ENCODE data around the gene CASP2.

The CASP2 gene

GRCh38 chr7:143299840-143300239 lies 11.7 kb downstream of the CASP2 start:
- peak; percentile 24 for DNase-seq

- DNase-seq: peak; percentile 94 to 97
Observed at GRCh38 chr7:143300959-143301935, 13.1 kb downstream of the CASP2 start.

GRCh38 chr7:143303733-143304132 lies 15.6 kb downstream of the CASP2 start:
- no peak for DNase-seq

- DNase-seq: no peak
Observed at GRCh38 chr7:143304938-143305337, 16.8 kb downstream of the CASP2 start.

GRCh38 chr7:143305423-143306070 lies 17.4 kb downstream of the CASP2 start:
- DNase-seq: peak; percentile 63 to 68

GRCh38 chr7:143308632-143309031 lies 20.5 kb downstream of the CASP2 start:
- no peak for DNase-seq

- no peak for DNase-seq
Observed at GRCh38 chr7:143314127-143314526, 26.0 kb downstream of the CASP2 start.

GRCh38 chr7:143315776-143316175 lies 27.6 kb downstream of the CASP2 start, which contains the start of gene CLCN1:
Gene CLCN1, plus strand, starts transcription at chr7:143316111. Its CDS starts 102 bp downstream, at chr7:143316213.
- no peak for DNase-seq

- no peak for DNase-seq
Observed at GRCh38 chr7:143316492-143316891, 28.3 kb downstream of the CASP2 start.

GRCh38 chr7:143318661-143319060 lies 30.5 kb downstream of the CASP2 start:
- no peak for DNase-seq

- no peak for DNase-seq
Observed at GRCh38 chr7:143320620-143321019, 32.5 kb downstream of the CASP2 start.

GRCh38 chr7:143321242-143321641 lies 33.1 kb downstream of the CASP2 start:
- DNase-seq: no peak

- peak; percentile 10 to 16 for DNase-seq
Observed at GRCh38 chr7:143321734-143322133, 33.6 kb downstream of the CASP2 start.

- DNase-seq: peak in 1 of 2 experiments; percentile 8
Observed at GRCh38 chr7:143322760-143323633, 34.8 kb downstream of the CASP2 start.

- DNase-seq: no peak
Observed at GRCh38 chr7:143323653-143324052, 35.5 kb downstream of the CASP2 start.

GRCh38 chr7:143325240-143325639 lies 37.1 kb downstream of the CASP2 start:
- DNase-seq: no peak

- no peak for DNase-seq
Observed at GRCh38 chr7:143327903-143328302, 39.8 kb downstream of the CASP2 start.

GRCh38 chr7:143329471-143330170 lies 41.5 kb downstream of the CASP2 start:
- DNase-seq: no peak

GRCh38 chr7:143331179-143331801 lies 43.1 kb downstream of the CASP2 start:
- DNase-seq: no peak

GRCh38 chr7:143334244-143334643 lies 46.1 kb downstream of the CASP2 start:
- no peak for DNase-seq

- no peak for DNase-seq
Observed at GRCh38 chr7:143337216-143337615, 49.1 kb downstream of the CASP2 start.

GRCh38 chr7:143341842-143342241 lies 53.7 kb downstream of the CASP2 start:
- DNase-seq: no peak

All from Kasumi-1 (cell line).